NCI-H345 treated with DMSO at 0.1 percent for 48 hours (cell line): ENCODE data around the gene PIGK.

Source experiments
- DNase-seq: peaks from one replicate; lab custom pipeline; 2025; ENCODE audit not compliant: unreplicated experiment; lab: John Stamatoyannopoulos, UW

Gene PIGK

DNA sequence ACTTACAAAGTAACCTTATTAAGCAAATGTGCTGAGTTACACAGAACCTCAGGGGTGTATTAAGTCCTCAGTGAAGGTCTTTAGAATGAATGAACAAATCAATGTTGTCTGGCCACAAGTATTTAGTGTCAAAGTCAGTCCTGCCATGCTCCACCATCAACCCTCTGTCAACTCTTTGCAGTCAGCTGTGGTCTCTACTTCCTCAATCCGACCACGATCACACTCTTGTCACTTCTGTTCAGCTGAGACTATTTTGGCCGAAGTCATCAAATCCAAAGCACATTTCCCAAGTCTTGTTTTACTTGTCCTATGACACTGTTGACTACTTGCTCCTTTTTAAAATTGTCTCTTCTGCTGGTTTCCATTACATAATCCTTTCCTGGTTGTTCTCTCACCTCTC, 178.4 kb downstream of the PIGK start:
- no peak for DNase-seq

DNA sequence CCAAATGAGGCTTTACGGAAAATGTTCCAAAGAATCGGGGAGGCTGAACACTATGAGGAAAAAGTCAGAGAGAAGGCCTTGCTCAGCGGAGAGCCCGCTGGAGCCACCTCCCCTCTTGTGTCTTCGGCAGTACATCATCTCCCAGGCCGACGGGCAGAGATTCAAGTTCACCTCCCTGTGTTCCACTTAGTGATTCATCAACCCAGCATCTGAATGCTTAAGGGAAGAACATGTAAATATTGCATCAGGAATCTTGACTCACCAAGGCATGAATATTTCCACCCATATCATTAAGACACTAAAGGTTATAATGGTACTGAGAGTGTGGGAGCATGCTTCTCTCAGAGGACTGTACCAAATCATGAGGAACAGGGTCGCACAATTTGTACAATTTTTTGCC, 179.5 kb downstream of the PIGK start:
- DNase-seq, result no peak

DNA sequence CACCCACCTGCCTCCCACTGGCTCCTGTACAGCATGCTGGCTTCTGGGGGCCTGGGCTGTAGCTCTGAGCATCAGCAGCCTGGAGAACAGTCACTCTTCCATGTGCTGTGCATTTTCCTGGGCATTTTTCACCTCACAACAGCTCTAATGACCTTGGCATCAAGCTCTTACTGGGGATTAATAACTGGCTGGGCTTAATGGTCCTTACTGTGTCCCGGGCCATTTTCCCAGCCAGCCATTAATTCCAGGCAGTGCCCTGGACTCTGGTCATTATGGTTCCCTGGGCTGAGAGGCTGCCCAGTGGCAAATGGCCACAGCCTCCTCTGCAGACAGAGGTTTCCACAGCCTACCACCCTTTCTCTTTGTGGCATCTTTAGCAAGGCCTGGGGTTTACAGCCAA, 180.1 kb downstream of the PIGK start:
- DNase-seq, result no peak
